GM18873 (cell line): ENCODE results near the gene EYA2.
"Not testable (repeated sequence)": the region's sequence is repeated elsewhere in the genome, so short reads cannot be mapped to it uniquely, and the experiment has no call there.

Source experiments
- ATAC-seq: cut with Tn5 transposase; IDR thresholded peaks from one replicate; pipeline ENCODE4 v1.9.1; 2021; ENCODE audit warnings: mild to moderate bottlenecking, moderate library complexity, moderate number of reproducible peaks; ENCODE audit not compliant: unreplicated experiment, low FRiP score

The EYA2 gene

DNA sequence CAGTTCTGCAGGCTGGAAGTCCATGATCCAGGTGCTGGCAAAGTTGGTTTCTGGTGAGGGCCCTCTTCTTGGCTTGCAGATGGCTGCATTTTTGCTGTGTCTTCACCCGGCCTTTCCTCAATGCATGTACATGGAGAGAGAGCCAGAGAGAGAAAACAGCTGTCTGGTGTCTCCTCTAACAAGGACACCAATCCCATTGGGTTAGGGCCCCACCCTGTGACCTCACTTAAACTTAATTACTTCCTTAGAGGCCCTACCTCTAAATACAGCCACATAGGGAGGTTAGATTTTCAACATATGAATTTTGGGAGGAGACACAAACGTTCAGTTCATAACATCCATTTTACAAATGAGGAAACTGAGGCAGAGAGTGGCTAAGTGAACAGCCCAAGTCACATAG is 259.4 kb downstream of the EYA2 start:
- no peak for ATAC-seq

GRCh38 chr20:47156301-47157137 is 261.9 kb downstream of the EYA2 start:
- no peak for ATAC-seq

DNA sequence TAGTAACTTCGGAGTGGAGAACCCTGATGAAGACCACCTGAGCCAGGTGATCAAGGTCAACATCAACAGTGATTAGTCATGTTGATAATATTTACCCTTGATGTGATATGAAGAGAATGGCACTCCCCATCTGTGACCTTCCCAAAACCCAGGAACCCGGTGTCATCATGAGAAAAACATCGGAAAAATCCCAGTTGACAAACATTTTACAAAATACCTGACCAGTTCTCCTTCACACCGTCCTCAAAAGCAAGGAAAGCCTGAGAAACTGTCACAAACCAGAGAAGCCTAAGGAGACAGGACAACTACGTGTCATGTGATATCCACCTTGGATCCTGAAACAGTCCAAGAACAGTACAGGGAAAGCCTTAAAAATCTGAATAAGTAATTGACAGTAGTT is 264.5 kb downstream of the EYA2 start:
- ATAC-seq = no peak

GRCh38 chr20:47160240-47160639 is 265.6 kb downstream of the EYA2 start:
- ATAC-seq = no peak

- no peak for ATAC-seq
These were observed 266.3 kb downstream of the EYA2 start for GRCh38 chr20:47160992-47161391.

DNA sequence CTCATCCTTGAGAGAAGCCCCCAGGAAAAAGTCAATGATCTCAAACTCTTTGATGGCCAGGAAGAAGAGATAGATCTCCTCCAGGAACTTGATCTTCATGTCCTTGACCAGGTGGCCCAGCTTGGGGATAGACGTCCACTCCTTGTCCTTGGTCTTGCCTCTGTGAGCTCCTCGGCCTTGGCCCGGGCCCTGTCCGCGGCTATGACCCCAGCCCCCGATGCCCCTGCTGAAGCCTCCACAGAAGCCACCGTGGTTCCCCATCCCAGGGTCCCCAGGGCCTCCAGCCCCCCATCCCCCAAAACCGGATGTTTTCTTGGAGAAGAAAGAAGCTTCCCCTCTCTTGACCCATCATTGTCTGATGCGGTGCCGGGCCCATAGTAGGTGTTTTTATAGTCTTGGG is 266.8 kb downstream of the EYA2 start:
- no peak for ATAC-seq

DNA sequence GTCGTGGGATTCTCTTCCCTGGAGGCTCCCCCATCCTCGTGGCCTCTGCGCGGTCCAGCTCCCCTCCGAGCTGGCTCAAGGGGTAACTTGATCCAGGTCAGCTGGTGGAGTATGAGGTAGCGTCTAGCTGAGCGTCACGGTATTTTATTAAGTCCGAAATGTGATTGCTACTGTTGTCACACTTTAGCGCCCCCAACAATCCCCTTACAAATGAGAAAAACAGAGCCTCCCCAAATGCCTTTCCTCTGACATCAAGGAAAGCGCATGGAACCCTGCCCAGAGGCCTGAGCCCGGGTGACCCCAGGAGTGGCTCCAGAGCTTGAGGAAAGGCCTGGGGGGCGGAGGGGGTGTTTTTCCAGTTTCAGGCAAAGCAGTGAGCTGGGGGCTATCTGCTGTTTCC is 269.5 kb downstream of the EYA2 start:
- no peak for ATAC-seq

DNA sequence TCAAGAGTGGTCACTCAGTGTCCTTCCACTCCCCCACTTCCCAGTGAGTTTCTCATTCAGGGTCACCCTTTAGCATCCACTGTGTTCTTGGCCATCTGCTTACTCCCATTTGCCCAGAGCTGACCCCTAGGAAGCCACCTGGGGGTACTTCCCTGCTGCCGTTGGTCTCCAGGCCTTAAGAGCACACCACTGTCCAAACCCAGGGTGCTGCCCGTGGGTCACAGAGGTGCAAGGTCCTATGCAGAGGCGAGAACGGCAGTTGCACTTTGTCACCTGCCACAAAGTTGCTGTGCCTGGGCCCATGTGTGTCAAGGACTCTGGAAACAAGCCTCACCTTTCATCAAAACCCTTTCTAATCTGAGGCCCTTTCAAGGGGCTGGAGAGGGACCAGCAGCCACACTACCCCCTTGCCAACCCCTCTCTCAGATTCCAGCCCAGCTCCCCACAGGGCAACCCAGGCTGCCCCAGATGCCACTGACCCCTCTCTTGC is 270.8 kb downstream of the EYA2 start:
- ATAC-seq = no peak

DNA sequence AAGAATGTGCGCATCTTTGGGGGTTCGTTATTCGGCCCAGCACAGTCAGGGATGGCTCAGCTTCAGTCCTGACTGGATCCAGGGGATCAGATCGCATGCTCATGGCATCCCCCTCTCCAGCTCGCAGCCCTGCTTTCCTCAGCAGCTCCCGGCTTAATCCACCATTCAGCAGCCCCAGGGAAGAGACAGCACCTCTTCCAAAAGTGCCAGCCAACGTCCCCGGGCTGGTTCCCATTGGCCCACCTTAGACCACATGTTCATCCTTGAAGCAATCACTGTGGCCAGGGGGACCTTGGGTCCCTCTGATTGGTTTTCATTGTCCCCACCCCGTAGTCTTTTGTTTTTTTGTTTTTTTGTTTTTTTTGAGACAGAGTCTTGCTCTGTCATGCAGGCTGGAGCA is 273.2 kb downstream of the EYA2 start:
- no peak for ATAC-seq

GRCh38 chr20:47172579-47172978 is 277.9 kb downstream of the EYA2 start:
- ATAC-seq = no peak

- ATAC-seq = no peak
These were observed 279.1 kb downstream of the EYA2 start for GRCh38 chr20:47173596-47174216.

DNA sequence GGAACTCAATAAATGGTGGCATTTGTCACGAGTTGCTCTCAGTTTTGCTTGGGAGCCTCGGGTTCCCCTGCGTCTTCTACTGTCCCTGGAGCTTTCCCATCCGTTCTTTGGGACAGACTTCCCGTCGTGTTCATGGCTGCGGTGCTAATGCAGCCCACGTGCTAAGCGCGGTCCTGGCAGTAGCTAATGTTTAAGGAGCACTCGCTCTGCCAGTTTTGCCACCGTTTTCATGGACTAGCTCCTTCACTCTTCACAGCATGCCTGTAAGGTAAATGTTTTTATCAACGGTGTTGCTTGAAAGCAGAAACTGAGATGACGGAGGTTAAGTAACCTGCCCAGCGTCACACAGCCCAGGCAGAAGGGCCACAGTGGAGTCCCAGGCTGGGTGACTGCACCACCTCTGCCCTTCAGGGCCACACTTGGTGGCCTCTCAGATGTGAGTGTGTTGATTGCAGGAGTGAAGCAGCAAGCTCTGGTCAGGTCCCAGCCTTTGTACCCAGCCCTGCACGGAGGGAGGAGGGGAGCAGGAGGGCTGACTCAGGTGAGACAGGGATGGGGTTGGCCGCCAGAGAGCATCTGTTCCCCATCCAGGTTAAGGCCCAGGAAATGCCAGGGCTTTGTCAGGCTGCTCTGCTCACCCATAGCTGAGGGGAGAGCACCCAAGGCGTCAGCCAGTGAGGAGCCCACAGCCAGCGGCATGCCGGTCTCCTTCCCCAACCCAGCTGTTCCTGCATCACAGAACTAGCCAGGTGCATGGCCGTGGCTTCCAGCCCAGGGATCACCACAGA is 280.0 kb downstream of the EYA2 start:
- ATAC-seq = no peak

DNA sequence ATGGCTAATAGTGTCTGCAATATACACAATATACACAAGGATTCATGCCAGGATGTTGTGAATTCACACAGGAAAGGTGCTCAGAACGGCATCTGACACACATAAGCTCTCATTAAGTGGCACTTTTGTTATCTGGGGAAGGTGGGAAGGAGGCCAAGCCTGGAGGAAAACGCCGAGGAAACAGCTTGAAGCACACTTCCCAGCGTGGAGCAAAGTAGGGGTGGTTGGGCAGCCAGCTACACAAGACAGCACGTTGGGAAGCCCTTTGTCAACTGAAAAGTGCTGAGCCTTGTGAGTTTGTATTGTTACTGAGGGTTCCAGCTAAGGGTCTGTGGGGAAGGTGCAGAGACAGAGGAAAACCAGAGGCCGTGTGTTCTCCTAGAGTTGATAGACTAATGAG is 280.9 kb downstream of the EYA2 start:
- no peak for ATAC-seq

DNA sequence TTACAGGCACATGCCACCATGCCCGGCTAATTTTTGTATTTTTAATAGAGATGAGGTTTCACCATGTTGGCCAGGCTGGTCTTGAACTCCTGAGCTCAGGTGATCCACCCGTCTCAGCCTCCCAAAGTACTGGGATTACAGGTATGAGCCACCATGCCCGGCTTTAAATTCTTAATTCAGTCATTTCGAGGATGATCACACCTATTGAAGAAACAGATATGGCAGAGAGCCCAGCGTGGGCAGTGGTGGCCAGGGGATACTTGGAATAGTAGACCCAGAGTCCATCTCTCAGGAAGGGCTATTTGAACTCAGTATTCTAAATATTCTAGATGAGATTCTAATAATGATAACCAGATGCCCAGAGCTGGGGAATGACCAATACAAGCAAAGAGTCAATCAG is 281.6 kb downstream of the EYA2 start:
- ATAC-seq = not testable (repeated sequence)

DNA sequence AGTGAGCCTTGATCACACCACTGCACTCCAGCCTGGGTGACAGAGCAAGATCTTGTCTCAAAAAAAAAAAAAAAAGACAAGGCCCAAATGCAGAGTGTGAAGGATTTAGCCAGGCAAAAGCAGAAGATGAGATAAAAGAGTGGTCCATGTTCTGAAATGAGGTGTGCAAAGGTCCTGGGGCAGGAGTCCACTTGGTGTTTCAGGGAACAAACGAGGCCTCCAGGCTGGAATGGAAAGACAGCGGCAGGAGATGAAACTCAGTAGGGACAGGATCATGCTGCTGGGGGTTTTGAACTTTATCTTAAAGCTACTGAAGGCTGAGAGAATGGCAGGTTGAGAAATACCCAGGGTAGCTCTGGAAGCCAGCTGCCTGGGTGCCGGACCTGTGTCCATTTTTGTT is 283.6 kb downstream of the EYA2 start:
- no peak for ATAC-seq

DNA sequence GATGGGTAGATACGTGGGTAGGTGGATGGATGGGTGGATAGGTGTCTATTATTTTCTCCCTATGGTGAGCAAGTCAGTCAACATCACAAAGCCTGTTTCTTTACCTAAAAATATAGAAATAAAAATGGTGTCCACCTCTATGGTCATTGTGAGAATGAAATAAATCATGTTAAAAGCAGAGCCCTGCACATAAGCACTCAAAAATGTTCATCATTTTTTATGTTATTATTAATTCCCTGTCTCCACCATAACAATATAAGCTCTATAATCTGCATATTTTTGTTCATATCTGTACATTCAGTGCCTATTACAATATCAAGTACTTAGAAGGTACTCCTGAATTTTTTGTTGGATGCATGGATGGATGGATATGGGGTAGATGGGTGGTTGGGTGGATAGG is 284.2 kb downstream of the EYA2 start:
- ATAC-seq = no peak

DNA sequence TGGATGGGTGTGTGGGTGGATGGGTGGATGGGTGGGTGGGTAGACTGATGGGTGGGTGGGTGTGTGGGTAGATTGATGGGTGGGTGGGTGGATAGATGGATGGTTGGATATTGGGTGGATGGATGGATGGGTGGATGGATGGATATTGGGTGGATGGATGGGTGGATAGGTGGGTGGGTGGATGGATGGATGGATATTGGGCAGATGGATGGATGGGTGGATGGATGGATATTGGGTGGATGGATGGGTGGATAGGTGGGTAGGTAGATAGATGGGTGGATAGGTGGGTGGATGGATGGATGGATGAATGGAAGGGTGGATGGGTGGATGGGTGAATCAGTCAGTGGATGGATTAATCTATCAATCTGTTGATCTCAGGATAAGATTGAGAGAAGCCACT is 284.6 kb downstream of the EYA2 start:
- ATAC-seq = no peak

- ATAC-seq = no peak
These were observed 286.6 kb downstream of the EYA2 start for GRCh38 chr20:47181056-47181862.

DNA sequence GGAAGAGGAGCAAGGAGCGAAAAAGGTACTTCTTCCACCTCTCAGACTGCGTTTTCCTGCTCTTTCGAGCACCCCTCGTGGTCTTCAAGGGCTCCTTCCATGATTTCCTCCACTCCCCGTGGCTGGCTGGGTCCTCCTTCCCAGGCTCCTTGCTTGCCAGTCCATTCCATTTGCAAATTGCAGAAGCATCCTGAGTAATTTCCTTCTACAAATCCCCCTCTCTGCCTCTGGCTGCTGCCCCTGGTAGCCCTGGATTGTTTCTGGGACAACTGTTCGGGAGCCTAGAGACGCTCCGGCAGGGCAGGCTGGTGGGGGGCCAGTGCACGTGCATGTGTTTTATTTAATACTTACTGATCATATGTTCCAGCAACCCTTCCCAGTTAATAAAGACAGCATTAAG is 288.7 kb downstream of the EYA2 start:
- ATAC-seq = no peak

DNA sequence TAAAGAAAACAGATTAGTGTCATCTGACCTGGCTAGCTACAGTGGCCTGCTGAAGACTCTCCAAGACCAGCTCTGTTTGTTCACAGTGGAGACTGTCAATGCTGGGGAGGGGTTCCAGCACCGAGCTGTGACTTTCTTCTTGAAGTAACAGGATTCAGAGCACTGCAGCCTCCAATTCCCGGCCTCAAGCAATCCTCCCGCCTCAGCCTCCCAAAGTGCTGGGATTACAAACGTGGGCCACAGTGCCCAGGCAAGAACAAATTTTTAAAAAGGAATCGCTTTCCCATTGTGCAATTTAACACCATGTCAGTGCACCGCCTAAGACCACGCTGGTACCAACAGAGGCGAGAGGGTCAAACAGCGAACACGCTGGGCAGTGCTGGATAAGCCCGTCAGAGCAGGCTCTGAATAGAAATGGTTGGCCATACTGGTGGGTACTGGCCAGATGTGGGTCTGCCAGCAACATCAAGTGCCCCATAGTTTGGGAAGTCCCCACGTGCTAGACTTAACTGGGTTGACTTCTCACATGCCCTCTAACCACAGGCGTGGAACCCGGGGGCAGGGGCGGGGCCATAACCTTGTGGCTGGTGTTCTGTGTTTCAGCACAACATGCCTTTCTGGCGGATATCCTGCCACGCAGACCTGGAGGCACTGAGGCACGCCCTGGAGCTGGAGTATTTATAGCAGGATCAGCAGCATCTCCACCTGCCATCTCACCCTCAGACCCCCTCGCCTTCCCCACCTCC is 293.0 kb downstream of the EYA2 start:
- no peak for ATAC-seq
